ENCODE measurements around the gene RHBDF1. TPM values are rescaled to one million over a fixed set of nuclear protein-coding genes. Genes with fewer than 3 reads are reported as not detected.

Gene RHBDF1
- total and polyA plus RNA-seq, 12 donors = 18.5 to 89.8 (median 24.7) TPM

- Histone ChIP-seq H3K4me1 (peaks cover 2 to 29% (median 18%) of the 10 kb centered on the region in 9 donors), H3K9me3 (no peaks in the 10 kb centered on the region), H3K27ac (peak overlapping the region in 2 of 10 donors; percentile 39 to 43), H3K4me3 (no peak overlapping the region), H3K27me3 (no peaks in the 10 kb centered on the region), H3K36me3 (peaks cover 0 to 67% (median 20%) of the 10 kb centered on the region in 9 donors)
- TF ChIP-seq, protein P1, sequence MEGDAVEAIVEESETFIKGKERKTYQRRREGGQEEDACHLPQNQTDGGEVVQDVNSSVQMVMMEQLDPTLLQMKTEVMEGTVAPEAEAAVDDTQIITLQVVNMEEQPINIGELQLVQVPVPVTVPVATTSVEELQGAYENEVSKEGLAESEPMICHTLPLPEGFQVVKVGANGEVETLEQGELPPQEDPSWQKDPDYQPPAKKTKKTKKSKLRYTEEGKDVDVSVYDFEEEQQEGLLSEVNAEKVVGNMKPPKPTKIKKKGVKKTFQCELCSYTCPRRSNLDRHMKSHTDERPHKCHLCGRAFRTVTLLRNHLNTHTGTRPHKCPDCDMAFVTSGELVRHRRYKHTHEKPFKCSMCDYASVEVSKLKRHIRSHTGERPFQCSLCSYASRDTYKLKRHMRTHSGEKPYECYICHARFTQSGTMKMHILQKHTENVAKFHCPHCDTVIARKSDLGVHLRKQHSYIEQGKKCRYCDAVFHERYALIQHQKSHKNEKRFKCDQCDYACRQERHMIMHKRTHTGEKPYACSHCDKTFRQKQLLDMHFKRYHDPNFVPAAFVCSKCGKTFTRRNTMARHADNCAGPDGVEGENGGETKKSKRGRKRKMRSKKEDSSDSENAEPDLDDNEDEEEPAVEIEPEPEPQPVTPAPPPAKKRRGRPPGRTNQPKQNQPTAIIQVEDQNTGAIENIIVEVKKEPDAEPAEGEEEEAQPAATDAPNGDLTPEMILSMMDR (IDR thresholded peaks at IDR 0.05) = no peak
- DNase-seq (no peak), ATAC-seq (no peak)
- intact Hi-C loops (cut with DNase I) = no loop called here
- 76 to 83% methylated on average over 15 of the region's 15 CpGs for WGBS, 2 donors
Observed at GRCh38 chr16:92431-93339, 20.3 kb upstream of the RHBDF1 start.

GRCh38 chr16:91484-91883 is 19.1 kb upstream of the RHBDF1 start:
- ATAC-seq = peak; percentile 45 to 87 (median 70)
- Histone ChIP-seq H3K36me3 (peaks cover 0 to 79% (median 25%) of the 10 kb centered on the region in 9 donors), H3K9me3 (no peaks in the 10 kb centered on the region), H3K27me3 (no peaks in the 10 kb centered on the region), H3K4me3 (no peak overlapping the region), H3K27ac (peak overlapping the region in 7 of 10 donors; percentile 6 to 53 (median 39)), H3K4me1 (peaks cover 0 to 20% (median 12%) of the 10 kb centered on the region in 9 donors)
- DNase-seq = peak in 1 of 2 donors; percentile 68
- WGBS, 2 donors = 52% methylated on average over 9 of the region's 9 CpGs
- TF ChIP-seq, protein P1 (IDR thresholded peaks at IDR 0.05) = no peak
- intact Hi-C loops (cut with DNase I) = no loop called here

DNA sequence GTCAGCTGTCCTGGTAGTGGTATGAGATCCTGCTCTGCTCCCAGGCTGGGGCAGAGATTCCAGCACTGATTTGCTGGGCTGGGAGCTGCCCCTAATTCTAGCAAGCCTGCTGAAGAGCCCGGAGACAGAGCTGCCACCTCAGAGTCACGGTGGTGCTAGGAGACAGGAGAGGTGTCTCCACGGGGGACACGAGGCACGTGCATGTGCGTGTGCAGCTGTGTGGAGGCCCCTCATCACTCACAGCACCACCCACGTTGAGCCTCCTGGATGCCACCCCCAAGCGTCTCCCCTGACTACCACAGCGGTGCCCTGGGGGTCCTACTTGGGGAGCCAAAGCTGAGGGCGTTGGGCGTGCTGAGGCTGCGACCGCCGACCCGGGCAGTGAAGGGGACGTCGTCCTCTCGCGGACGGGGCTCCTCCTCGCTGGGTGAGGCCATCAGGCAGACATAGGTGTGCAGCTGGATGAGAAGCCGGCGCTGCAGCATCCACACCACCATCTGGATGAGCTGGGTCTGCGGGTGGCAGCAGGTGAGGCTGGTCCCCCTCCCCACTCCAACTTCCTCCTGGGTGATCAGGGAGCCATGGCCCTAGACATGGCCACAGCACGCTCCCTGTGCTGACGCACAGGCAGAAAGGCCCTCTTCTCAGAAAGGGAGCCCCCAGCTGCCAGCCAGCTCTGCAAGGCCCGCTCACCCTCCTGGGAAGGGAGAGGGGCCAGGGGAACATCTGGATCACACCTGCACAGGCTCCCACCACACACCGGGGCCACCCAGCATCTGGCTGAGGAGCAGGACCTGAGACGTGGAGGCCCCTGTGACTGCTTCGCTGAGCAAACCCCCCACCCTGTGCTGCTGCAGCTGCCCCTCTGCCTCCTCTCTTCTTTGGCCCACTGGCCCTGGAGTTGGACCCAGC is 17.2 kb upstream of the RHBDF1 start:
- H3K27ac ChIP-seq = no peak overlapping the region
- WGBS, 2 donors = 95% methylated on average over 30 of the region's 30 CpGs
- H3K4me1 ChIP-seq = peaks cover 10 to 36% (median 24%) of the 10 kb centered on the region in 9 donors
- DNase-seq (no peak), ATAC-seq (no peak)
- H3K9me3 ChIP-seq = no peaks in the 10 kb centered on the region
- no peak overlapping the region for H3K4me3 ChIP-seq
- no peaks in the 10 kb centered on the region for H3K27me3 ChIP-seq
- intact Hi-C loops (cut with DNase I) = no loop called here
- TF ChIP-seq, protein P1 (IDR thresholded peaks at IDR 0.05) = no peak
- H3K36me3 ChIP-seq = peaks cover 0 to 80% (median 30%) of the 10 kb centered on the region in 9 donors

- no peaks in the 10 kb centered on the region for H3K27me3 ChIP-seq
- H3K4me1 ChIP-seq = peaks cover 19 to 46% (median 35%) of the 10 kb centered on the region in 9 donors
- intact Hi-C loops (cut with DNase I) = no loop called here
- no peaks in the 10 kb centered on the region for H3K9me3 ChIP-seq
- no peak for DNase-seq
- H3K27ac ChIP-seq = no peak overlapping the region
- TF ChIP-seq, protein P1 (IDR thresholded peaks at IDR 0.05) = no peak
- no peak for ATAC-seq
- H3K4me3 ChIP-seq = no peak overlapping the region
- peaks cover 0 to 74% (median 30%) of the 10 kb centered on the region in 9 donors for H3K36me3 ChIP-seq
- 94 to 97% methylated on average over 14 of the region's 14 CpGs for WGBS, 2 donors
Observed at GRCh38 chr16:88613-89012, 16.2 kb upstream of the RHBDF1 start.
